ENCODE data around the gene FOXRED1.
"Not testable (repeated sequence)": the region's sequence is repeated elsewhere in the genome, so short reads cannot be mapped to it uniquely, and the experiment has no call there.

The FOXRED1 gene

GRCh38 chr11:126277780-126278179 is 8.8 kb downstream of the FOXRED1 start:
- DNase-seq (ENCODE audit: low spot score) = no peak

- no peak for DNase-seq (ENCODE audit: low spot score)
These were observed 10.2 kb downstream of the FOXRED1 start for GRCh38 chr11:126279191-126279590.

- no peak for DNase-seq (ENCODE audit: low spot score)
These were observed 11.6 kb downstream of the FOXRED1 start for GRCh38 chr11:126280595-126280994.

GRCh38 chr11:126281245-126281644 is 12.3 kb downstream of the FOXRED1 start:
- no peak for DNase-seq (ENCODE audit: low spot score)

GRCh38 chr11:126281666-126282175 is 12.8 kb downstream of the FOXRED1 start:
- DNase-seq (ENCODE audit: low spot score) = no peak

- peak; percentile 64 for DNase-seq (ENCODE audit: low spot score)
These were observed 13.4 kb downstream of the FOXRED1 start for GRCh38 chr11:126282361-126282735.

- peak; percentile 85 for DNase-seq (ENCODE audit: low spot score)
These were observed 14.0 kb downstream of the FOXRED1 start, which contains the start of gene TIRAP for GRCh38 chr11:126282736-126283591. Gene TIRAP, plus strand, starts transcription at chr11:126283093. Its CDS starts 7,802 bp downstream, at chr11:126290895.

- DNase-seq (ENCODE audit: low spot score) = peak; percentile 74
These were observed 15.9 kb downstream of the FOXRED1 start for GRCh38 chr11:126284829-126285228.

GRCh38 chr11:126288237-126288636 is 19.3 kb downstream of the FOXRED1 start:
- no peak for DNase-seq (ENCODE audit: low spot score)

- DNase-seq (ENCODE audit: low spot score) = no peak
These were observed 21.9 kb downstream of the FOXRED1 start for GRCh38 chr11:126290887-126291286.

GRCh38 chr11:126293726-126294125 is 24.8 kb downstream of the FOXRED1 start:
- no peak for DNase-seq (ENCODE audit: low spot score)

GRCh38 chr11:126297004-126297403 is 28.1 kb downstream of the FOXRED1 start:
- DNase-seq (ENCODE audit: low spot score) = no peak

GRCh38 chr11:126303623-126304456 is 34.9 kb downstream of the FOXRED1 start, which contains the start of gene DCPS:
Gene DCPS, plus strand, starts transcription at chr11:126304060. Its CDS starts 21 bp downstream, at chr11:126304081.
- peak; percentile 100 for DNase-seq (ENCODE audit: low spot score)

GRCh38 chr11:126304457-126305075 is 35.6 kb downstream of the FOXRED1 start:
- DNase-seq (ENCODE audit: low spot score) = no peak

GRCh38 chr11:126305699-126306098 is 36.7 kb downstream of the FOXRED1 start:
- no peak for DNase-seq (ENCODE audit: low spot score)

- DNase-seq (ENCODE audit: low spot score) = no peak
These were observed 38.8 kb downstream of the FOXRED1 start for GRCh38 chr11:126307706-126308105.

GRCh38 chr11:126308271-126308671 is 39.3 kb downstream of the FOXRED1 start:
- DNase-seq (ENCODE audit: low spot score) = no peak

GRCh38 chr11:126308771-126309170 is 39.8 kb downstream of the FOXRED1 start:
- not testable (repeated sequence) for DNase-seq (ENCODE audit: low spot score)

- peak; percentile 81 for DNase-seq (ENCODE audit: low spot score)
These were observed 41.4 kb downstream of the FOXRED1 start for GRCh38 chr11:126310200-126310991.

- no peak for DNase-seq (ENCODE audit: low spot score)
These were observed 42.0 kb downstream of the FOXRED1 start for GRCh38 chr11:126310992-126311310.

Measured in AG20443 (cell line).